ENCODE data around the gene SPACA9. TPM values are rescaled to one million over a fixed set of nuclear protein-coding genes. Genes with fewer than 3 reads are reported as not detected.

Gene SPACA9
- total RNA-seq, 4 donors from 2014 or later = 14.6 to 22.3 (median 19.0) TPM

DNA sequence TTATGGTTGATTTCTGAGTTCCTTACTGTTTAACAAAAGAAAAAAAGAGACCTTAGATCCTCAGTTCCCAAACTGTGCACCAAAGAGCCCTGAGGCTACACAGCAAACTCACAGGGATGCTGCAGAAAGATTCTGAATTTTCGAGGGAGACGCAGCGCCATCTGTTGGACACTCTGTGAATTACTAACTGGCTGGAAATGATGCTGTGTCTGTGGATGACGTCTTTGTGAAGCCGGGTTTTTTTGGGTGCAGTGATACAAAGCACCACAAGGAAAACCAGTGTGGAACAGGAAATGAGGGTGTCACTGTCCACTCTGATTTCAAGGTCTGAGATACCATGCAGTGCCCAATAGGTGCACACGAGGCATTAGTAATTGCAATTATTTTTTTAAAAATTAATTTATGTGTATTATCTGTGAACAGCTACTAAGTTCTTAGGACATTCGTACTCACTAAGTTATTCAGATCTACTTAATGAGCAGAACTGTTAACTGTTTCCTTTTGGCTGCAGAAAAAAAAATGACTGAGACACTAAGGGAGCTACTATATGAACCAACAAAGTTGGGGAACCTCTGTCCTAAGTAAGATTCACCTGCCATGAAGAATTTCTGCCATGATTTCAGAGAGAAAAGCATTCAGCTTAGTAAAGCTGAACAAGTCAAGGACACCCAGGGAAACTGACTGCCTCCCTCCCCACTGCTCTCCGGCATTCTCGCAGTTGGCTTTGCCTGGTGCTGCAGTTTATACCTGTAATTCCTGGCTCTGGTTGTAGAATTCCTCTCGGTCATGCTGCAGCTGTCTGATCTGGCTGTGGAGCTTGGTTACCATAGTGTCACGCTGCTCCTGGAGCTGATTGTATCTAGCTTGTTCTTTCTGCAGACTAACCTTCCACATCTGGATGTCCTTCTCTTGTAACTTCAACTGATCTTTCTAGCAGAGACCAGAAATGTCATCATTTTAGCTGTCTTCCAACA lies 23.4 kb downstream of the SPACA9 start:
- intact Hi-C loops (cut with DNase I) = no loop called here
- Histone ChIP-seq H3K36me3 (peaks cover 50 to 53% of the 10 kb centered on the region in 2 donors), H3K27ac (no peak overlapping the region), H3K4me3 (replicated peaks in 1 of 3) (no peak overlapping the region), H3K9me3 (no peaks in the 10 kb centered on the region), H3K27me3 (no peaks in the 10 kb centered on the region), H3K4me1 (no peaks in the 10 kb centered on the region)
- TF ChIP-seq POLR2A (IDR thresholded peaks at IDR 0.05) = no peak
- TF ChIP-seq, protein P1, sequence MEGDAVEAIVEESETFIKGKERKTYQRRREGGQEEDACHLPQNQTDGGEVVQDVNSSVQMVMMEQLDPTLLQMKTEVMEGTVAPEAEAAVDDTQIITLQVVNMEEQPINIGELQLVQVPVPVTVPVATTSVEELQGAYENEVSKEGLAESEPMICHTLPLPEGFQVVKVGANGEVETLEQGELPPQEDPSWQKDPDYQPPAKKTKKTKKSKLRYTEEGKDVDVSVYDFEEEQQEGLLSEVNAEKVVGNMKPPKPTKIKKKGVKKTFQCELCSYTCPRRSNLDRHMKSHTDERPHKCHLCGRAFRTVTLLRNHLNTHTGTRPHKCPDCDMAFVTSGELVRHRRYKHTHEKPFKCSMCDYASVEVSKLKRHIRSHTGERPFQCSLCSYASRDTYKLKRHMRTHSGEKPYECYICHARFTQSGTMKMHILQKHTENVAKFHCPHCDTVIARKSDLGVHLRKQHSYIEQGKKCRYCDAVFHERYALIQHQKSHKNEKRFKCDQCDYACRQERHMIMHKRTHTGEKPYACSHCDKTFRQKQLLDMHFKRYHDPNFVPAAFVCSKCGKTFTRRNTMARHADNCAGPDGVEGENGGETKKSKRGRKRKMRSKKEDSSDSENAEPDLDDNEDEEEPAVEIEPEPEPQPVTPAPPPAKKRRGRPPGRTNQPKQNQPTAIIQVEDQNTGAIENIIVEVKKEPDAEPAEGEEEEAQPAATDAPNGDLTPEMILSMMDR (IDR thresholded peaks at IDR 0.05) = peak; percentile 83 to 96 (median 86)
- peak; percentile 70 to 71 for DNase-seq
- WGBS, 2 donors = 47 to 51% methylated on average over 11 of the region's 11 CpGs

DNA sequence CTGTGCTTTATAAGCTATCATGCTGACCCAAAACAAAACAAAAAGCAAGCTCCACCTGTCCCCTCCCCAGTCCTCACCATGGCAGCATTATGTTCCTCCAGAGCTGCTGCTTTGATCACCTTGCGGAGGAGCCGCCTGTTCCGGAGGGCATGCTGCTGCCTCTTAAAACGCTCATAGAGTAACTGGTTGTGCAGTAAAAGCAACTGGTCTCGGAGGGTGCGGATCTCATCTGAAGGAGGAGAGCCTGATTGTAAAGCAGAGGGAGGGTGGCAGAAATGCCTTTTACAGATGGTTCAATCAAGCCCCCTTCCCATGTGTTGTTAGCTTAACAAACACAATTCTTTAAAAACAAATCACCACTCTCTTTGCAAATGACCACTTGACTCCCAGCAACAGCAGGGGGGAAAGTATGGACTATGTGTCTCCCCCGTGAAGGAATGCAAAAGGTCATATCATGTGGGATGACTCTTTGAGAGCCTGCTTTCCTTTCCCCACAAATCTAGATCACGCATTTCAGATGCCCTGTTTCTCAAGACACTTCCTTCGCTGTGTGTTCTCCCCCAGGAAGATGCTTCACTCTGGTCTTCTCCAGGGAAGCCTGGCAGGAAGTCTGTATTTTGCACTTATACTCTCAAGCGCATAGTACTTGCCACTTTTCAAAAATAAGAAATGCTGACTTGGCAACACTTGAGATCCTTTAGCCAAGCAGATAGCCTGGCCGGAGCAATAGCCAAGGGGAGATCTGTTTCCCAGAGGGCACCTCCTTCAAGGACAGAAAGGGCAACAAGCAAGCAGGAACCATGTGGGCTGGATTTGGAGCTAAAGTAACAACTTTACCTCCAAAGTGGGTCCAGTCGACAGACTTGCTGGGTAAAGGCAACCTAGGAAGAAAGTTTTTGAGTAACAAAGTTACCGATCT lies 25.1 kb downstream of the SPACA9 start:
- WGBS, 2 donors = 60 to 84% methylated on average over 13 of the region's 13 CpGs
- H3K27ac ChIP-seq = no peak overlapping the region
- peaks cover 38 to 43% of the 10 kb centered on the region in 2 donors for H3K36me3 ChIP-seq
- peak in 1 of 2 donors; percentile 24 for DNase-seq
- TF ChIP-seq POLR2A (IDR thresholded peaks at IDR 0.05) = no peak
- TF ChIP-seq, protein P1 (IDR thresholded peaks at IDR 0.05) = no peak
- no peaks in the 10 kb centered on the region for H3K4me1 ChIP-seq
- no peak overlapping the region for H3K4me3 ChIP-seq (replicated peaks in 1 of 3)
- intact Hi-C loops (cut with DNase I) = no loop called here
- H3K27me3 ChIP-seq = no peaks in the 10 kb centered on the region
- H3K9me3 ChIP-seq = no peaks in the 10 kb centered on the region

DNA sequence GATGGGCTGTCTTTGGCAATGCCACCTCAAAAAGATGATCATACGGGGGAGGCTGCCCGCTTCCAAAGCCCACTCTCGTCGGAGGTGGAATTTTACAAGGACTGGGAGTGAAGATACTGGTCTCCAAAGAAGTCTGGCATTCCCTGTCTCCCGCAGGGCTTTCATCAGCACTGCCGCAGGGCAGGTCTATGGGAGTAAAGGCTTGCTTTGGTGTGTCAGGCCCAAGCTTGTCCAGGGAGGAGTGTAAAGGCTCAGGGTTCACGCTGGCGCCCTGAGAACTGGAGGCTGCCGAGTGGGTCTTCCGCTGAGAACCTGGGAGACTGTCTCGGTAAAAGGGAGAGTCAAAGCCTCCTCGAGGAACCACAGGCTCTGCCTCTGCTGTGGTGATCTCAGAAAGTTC lies 27.0 kb downstream of the SPACA9 start:
- intact Hi-C loops (cut with DNase I) = no loop called here
- TF ChIP-seq, protein P1 (IDR thresholded peaks at IDR 0.05) = no peak
- TF ChIP-seq POLR2A (IDR thresholded peaks at IDR 0.05) = no peak
- peaks cover 37 to 51% of the 10 kb centered on the region in 2 donors for H3K36me3 ChIP-seq
- H3K27ac ChIP-seq = no peak overlapping the region
- DNase-seq = no peak
- no peaks in the 10 kb centered on the region for H3K9me3 ChIP-seq
- H3K4me1 ChIP-seq = no peaks in the 10 kb centered on the region
- no peak overlapping the region for H3K4me3 ChIP-seq (replicated peaks in 1 of 3)
- 93% methylated on average over 12 of the region's 12 CpGs for WGBS, 2 donors
- no peaks in the 10 kb centered on the region for H3K27me3 ChIP-seq

DNA sequence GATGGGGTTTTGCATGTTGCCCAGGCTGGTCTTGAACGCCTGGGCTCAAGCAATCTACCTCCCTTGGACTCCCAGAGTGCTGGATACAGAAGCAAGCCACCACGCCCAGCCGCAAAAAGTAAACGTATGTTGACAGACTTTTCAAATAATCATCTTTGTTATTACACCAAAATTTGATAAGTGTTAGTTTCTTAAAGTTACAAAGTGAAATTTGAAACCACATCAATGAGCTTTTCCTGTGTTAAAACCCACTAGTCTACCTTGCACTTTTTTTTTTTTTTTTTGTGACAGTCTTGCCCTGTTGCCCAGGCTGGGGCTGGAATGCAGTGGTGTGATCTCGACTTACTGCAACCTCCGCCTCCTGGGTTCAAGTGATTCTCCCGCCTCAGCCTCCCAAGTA lies 29.9 kb downstream of the SPACA9 start:
- no peak for DNase-seq
- peaks cover 34 to 47% of the 10 kb centered on the region in 2 donors for H3K36me3 ChIP-seq
- WGBS, 2 donors = 92 to 94% methylated on average over 7 of the region's 7 CpGs
- intact Hi-C loops (cut with DNase I) = no loop called here
- H3K4me1 ChIP-seq = no peaks in the 10 kb centered on the region
- H3K27me3 ChIP-seq = no peaks in the 10 kb centered on the region
- no peak overlapping the region for H3K27ac ChIP-seq
- H3K4me3 ChIP-seq (replicated peaks in 1 of 3) = no peak overlapping the region
- H3K9me3 ChIP-seq = no peaks in the 10 kb centered on the region
- TF ChIP-seq, protein P1 (IDR thresholded peaks at IDR 0.05) = no peak
- no peak for TF ChIP-seq POLR2A (IDR thresholded peaks at IDR 0.05)
